Glutamatergic neuron (in vitro differentiated cells): ENCODE measurements around the gene GOLIM4. TPM values are rescaled to one million over a fixed set of nuclear protein-coding genes. Genes with fewer than 3 reads are reported as not detected.

ENCODE experiments used
- DNase-seq: peaks from one replicate; pipeline ENCODE4 v3.0.0; 2022
- H3K27ac Mint-ChIP-seq: one replicate; pipeline ENCODE4 v1.8.0; 2020; ENCODE audit warnings: mild to moderate bottlenecking, mixed read lengths, inconsistent platforms; ENCODE audit not compliant: unreplicated experiment
- H3K27me3 Mint-ChIP-seq: one replicate; pipeline ENCODE4 v1.8.0; 2020; ENCODE audit warnings: mild to moderate bottlenecking, moderate library complexity, mixed read lengths, inconsistent platforms; ENCODE audit not compliant: unreplicated experiment
- H3K36me3 Mint-ChIP-seq: one replicate; pipeline ENCODE4 v1.8.0; 2020; ENCODE audit warnings: mild to moderate bottlenecking, mixed read lengths, inconsistent platforms; ENCODE audit not compliant: unreplicated experiment
- H3K4me1 Mint-ChIP-seq: one replicate; pipeline ENCODE4 v1.8.0; 2020; ENCODE audit warnings: mild to moderate bottlenecking, low read depth, mixed read lengths, inconsistent platforms; ENCODE audit not compliant: unreplicated experiment
- H3K4me3 Mint-ChIP-seq: one replicate; pipeline ENCODE4 v1.8.0; 2020; ENCODE audit warnings: mild to moderate bottlenecking, mixed read lengths, inconsistent platforms; ENCODE audit not compliant: unreplicated experiment
- H3K9me3 Mint-ChIP-seq: one replicate; pipeline ENCODE4 v1.8.0; 2020; ENCODE audit warnings: mild to moderate bottlenecking, moderate library complexity, mixed read lengths, inconsistent platforms; ENCODE audit not compliant: unreplicated experiment
- CTCF ChIP-seq: fragments of 200-600 bp; sonication (generic); IDR thresholded peaks from one replicate; pipeline ENCODE4 v1.5.0; 2021; ENCODE audit not compliant: partially characterized antibody, unreplicated experiment
- total RNA-seq: library from RNA; stranded (reverse); fragmentation: NEBNext Ultra II Directional; extraction: Animal tissue kit (Norgen Biotek cat#: 25700); gene quantifications from one replicate; pipeline ENCODE4 v1.2.1, GENCODE V29; 2021; ENCODE audit not compliant: unreplicated experiment

The GOLIM4 gene
- total RNA-seq, 1 donor from 2014 or later = 31.7 TPM

GRCh38 chr3:168117853-168118313 is 22.2 kb upstream of the GOLIM4 start:
- no peak for DNase-seq
- no peaks in the 10 kb centered on the region for H3K4me1 Mint-ChIP-seq
- H3K4me3 Mint-ChIP-seq = no peak overlapping the region
- H3K9me3 Mint-ChIP-seq = no peaks in the 10 kb centered on the region
- TF ChIP-seq CTCF = no peak
- no peaks in the 10 kb centered on the region for H3K27me3 Mint-ChIP-seq
- H3K36me3 Mint-ChIP-seq = no peaks in the 10 kb centered on the region
- H3K27ac Mint-ChIP-seq = no peak overlapping the region

DNA sequence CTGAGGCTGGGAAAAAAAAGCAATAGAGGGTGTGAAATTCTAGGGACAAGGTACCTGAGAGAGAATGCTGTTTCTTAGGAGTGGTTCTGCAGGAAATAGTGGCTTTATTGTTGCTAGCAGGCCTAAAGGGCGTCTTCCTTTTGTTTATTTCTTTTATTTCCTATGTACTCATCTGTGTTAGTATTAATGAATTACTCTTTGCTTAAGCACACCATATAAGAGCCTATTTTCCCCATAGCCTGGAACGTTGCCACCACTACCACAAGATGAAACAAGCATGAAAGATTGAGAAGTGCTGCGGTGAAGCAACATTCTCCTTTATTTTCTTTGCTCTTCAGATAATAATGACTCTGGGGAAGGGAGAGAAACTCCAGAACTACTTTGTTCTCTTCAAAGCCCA is 21.3 kb upstream of the GOLIM4 start:
- Mint-ChIP-seq H3K9me3 (no peaks in the 10 kb centered on the region), H3K36me3 (no peaks in the 10 kb centered on the region), H3K27ac (no peak overlapping the region), H3K4me1 (no peaks in the 10 kb centered on the region), H3K27me3 (no peaks in the 10 kb centered on the region), H3K4me3 (no peak overlapping the region)
- no peak for TF ChIP-seq CTCF
- DNase-seq = no peak

DNA sequence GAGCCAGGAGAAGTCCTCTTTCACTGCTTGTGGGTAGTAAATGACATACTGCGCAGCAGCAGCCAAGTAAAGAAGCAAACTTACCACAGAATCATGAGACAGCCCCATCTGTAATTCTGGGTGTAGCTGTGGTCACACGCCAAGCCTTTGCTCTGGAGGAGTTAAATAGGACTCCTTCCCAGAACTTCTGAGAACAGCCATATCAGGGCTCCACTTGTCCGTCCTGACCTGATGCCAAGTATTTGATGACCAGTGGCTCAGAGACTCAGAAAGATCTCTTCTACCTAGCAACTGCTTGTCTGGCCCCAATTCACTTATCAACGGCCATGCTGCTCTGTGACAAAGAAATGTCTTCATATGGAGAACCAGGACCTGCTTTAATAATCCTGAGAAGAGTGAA is 20.6 kb upstream of the GOLIM4 start:
- no peak for TF ChIP-seq CTCF
- H3K4me1 Mint-ChIP-seq = no peaks in the 10 kb centered on the region
- H3K9me3 Mint-ChIP-seq = no peaks in the 10 kb centered on the region
- H3K36me3 Mint-ChIP-seq = no peaks in the 10 kb centered on the region
- no peak overlapping the region for H3K27ac Mint-ChIP-seq
- no peaks in the 10 kb centered on the region for H3K27me3 Mint-ChIP-seq
- no peak overlapping the region for H3K4me3 Mint-ChIP-seq
- no peak for DNase-seq

- no peak for DNase-seq
- H3K36me3 Mint-ChIP-seq = no peaks in the 10 kb centered on the region
- H3K4me1 Mint-ChIP-seq = no peaks in the 10 kb centered on the region
- no peaks in the 10 kb centered on the region for H3K27me3 Mint-ChIP-seq
- no peak overlapping the region for H3K4me3 Mint-ChIP-seq
- TF ChIP-seq CTCF = peak; percentile 25
- no peak overlapping the region for H3K27ac Mint-ChIP-seq
- H3K9me3 Mint-ChIP-seq = no peaks in the 10 kb centered on the region
Measured at GRCh38 chr3:168113848-168114247, 18.1 kb upstream of the GOLIM4 start.

- H3K27me3 Mint-ChIP-seq = no peaks in the 10 kb centered on the region
- no peak for DNase-seq
- no peak overlapping the region for H3K4me3 Mint-ChIP-seq
- H3K36me3 Mint-ChIP-seq = no peaks in the 10 kb centered on the region
- H3K9me3 Mint-ChIP-seq = no peaks in the 10 kb centered on the region
- no peaks in the 10 kb centered on the region for H3K4me1 Mint-ChIP-seq
- no peak for TF ChIP-seq CTCF
- no peak overlapping the region for H3K27ac Mint-ChIP-seq
Measured at GRCh38 chr3:168112894-168113293, 17.2 kb upstream of the GOLIM4 start.
